SJSA1 (cell line): ENCODE results near the gene SRGN. TPM values are rescaled to one million over a fixed set of nuclear protein-coding genes. Genes with fewer than 3 reads are reported as not detected.
"Not testable (repeated sequence)": the region's sequence is repeated elsewhere in the genome, so short reads cannot be mapped to it uniquely, and the experiment has no call there.

ENCODE experiments used
- DNase-seq, 2 experiments: peaks; one replicate each; pipeline ENCODE4 v3.0.0-alpha.2; 2015 to 2020; ENCODE audit warnings: low spot score in 2 of 2, low read depth in 1 of 2
- H3K27ac ChIP-seq: fragments of 250-450 bp; sonication (Bioruptor Pico); 2 replicates; pipeline ENCODE4 v1.5.1; 2020; ENCODE audit warnings: mild to moderate bottlenecking, moderate library complexity
- H3K27me3 ChIP-seq: fragments of 250-450 bp; sonication (Bioruptor Pico); replicated peaks from 2 replicates; pipeline ENCODE4 v1.5.1; 2020; ENCODE audit warnings: mild to moderate bottlenecking, moderate library complexity
- H3K36me3 ChIP-seq: fragments of 250-450 bp; sonication (Bioruptor Pico); 2 replicates; pipeline ENCODE4 v1.5.1; 2020; ENCODE audit warnings: mild to moderate bottlenecking
- H3K4me1 ChIP-seq: fragments of 250-450 bp; sonication (Bioruptor Pico); replicated peaks from 2 replicates; pipeline ENCODE4 v1.6.1; 2021; ENCODE audit warnings: mild to moderate bottlenecking
- H3K4me3 ChIP-seq: fragments of 250-450 bp; sonication (Bioruptor Pico); 2 replicates; pipeline ENCODE4 v1.5.1; 2020; ENCODE audit warnings: mild to moderate bottlenecking
- H3K9me3 ChIP-seq: fragments of 250-450 bp; sonication (Bioruptor Pico); replicated peaks from 2 replicates; pipeline ENCODE4 v1.5.1; 2020; ENCODE audit warnings: mild to moderate bottlenecking
- total RNA-seq: library from RNA; depleted of rRNA; stranded (reverse); fragments of >200 nt; shearing (Covaris generic); gene quantifications from 2 replicates; pipeline ENCODE4 v1.2.3, GENCODE V29; 2014

The SRGN gene
- total RNA-seq, 1 experiment from 2014 or later = 232 TPM

GRCh38 chr10:69107176-69107490, 19.2 kb downstream of the SRGN start:
- DNase-seq = no peak
- H3K27me3 ChIP-seq = no peaks in the 10 kb centered on the region
- no peak overlapping the region for H3K27ac ChIP-seq
- H3K36me3 ChIP-seq = peaks cover 20% of the 10 kb centered on the region
- no peaks in the 10 kb centered on the region for H3K9me3 ChIP-seq
- peaks cover 1% of the 10 kb centered on the region for H3K4me1 ChIP-seq
- H3K4me3 ChIP-seq = no peak overlapping the region

GRCh38 chr10:69107699-69108098, 19.8 kb downstream of the SRGN start:
- Histone ChIP-seq H3K27me3 (no peaks in the 10 kb centered on the region), H3K4me3 (no peak overlapping the region), H3K27ac (no peak overlapping the region), H3K36me3 (peaks cover 14% of the 10 kb centered on the region), H3K9me3 (no peaks in the 10 kb centered on the region), H3K4me1 (no peaks in the 10 kb centered on the region)
- DNase-seq = no peak

- no peak for DNase-seq
- Histone ChIP-seq H3K9me3 (no peaks in the 10 kb centered on the region), H3K36me3 (peaks cover 6% of the 10 kb centered on the region), H3K4me3 (no peak overlapping the region), H3K27ac (no peak overlapping the region), H3K4me1 (0 out of 2 replicates have a peak, but pooled peaks cover 3% of the 10 kb centered on the region), H3K27me3 (peaks cover 3% of the 10 kb centered on the region; the same call in 1 of the 2 replicates)
Observed at GRCh38 chr10:69119896-69120295, 32.0 kb downstream of the SRGN start.

- Histone ChIP-seq H3K27ac (peak overlapping the region; percentile 86), H3K4me1 (peaks cover 9% of the 10 kb centered on the region), H3K4me3 (peak overlapping the region; percentile 82), H3K36me3 (peaks cover 6% of the 10 kb centered on the region), H3K9me3 (no peaks in the 10 kb centered on the region), H3K27me3 (no peaks in the 10 kb centered on the region)
- DNase-seq = no peak
Observed at GRCh38 chr10:69123306-69123746, 35.4 kb downstream of the SRGN start.

GRCh38 chr10:69123747-69124562, 36.1 kb downstream of the SRGN start, which contains the start of gene VPS26A:
VPS26A (plus strand) TSS chr10:69124178; CDS start chr10:69124278, 100 bp downstream.
- H3K4me3 ChIP-seq = peak within 1 kb of the TSS; percentile 82
- H3K4me1 ChIP-seq = peaks cover 9% of the 10 kb centered on the region
- H3K27ac ChIP-seq = peak within 1 kb of the TSS; percentile 86
- H3K27me3 ChIP-seq = no peaks in the 10 kb centered on the region
- DNase-seq = peak; percentile 99
- H3K9me3 ChIP-seq = no peaks in the 10 kb centered on the region
- H3K36me3 ChIP-seq = peaks cover 6% of the 10 kb centered on the region

- Histone ChIP-seq H3K27me3 (no peaks in the 10 kb centered on the region), H3K9me3 (no peaks in the 10 kb centered on the region), H3K36me3 (peaks cover 6% of the 10 kb centered on the region), H3K4me3 (peak overlapping the region; percentile 82), H3K27ac (peak overlapping the region; percentile 86), H3K4me1 (peaks cover 9% of the 10 kb centered on the region)
- peak; percentile 55 to 59 for DNase-seq
Observed at GRCh38 chr10:69124563-69125268, 36.8 kb downstream of the SRGN start.

GRCh38 chr10:69125554-69125953, 37.7 kb downstream of the SRGN start:
- H3K27ac ChIP-seq = no peak overlapping the region
- peaks cover 14% of the 10 kb centered on the region for H3K4me1 ChIP-seq
- peaks cover 10% of the 10 kb centered on the region for H3K36me3 ChIP-seq
- no peaks in the 10 kb centered on the region for H3K9me3 ChIP-seq
- H3K27me3 ChIP-seq = no peaks in the 10 kb centered on the region
- DNase-seq = no peak
- peak overlapping the region; percentile 82; the same call in 1 of the 2 replicates for H3K4me3 ChIP-seq

- no peak for DNase-seq
Observed at GRCh38 chr10:69130251-69130650, 42.3 kb downstream of the SRGN start.

GRCh38 chr10:69139961-69140360, 52.1 kb downstream of the SRGN start:
- H3K4me1 ChIP-seq = no peaks in the 10 kb centered on the region
- no peak overlapping the region for H3K4me3 ChIP-seq
- no peaks in the 10 kb centered on the region for H3K9me3 ChIP-seq
- no peak overlapping the region for H3K27ac ChIP-seq
- H3K27me3 ChIP-seq = no peaks in the 10 kb centered on the region
- H3K36me3 ChIP-seq = peaks cover 17% of the 10 kb centered on the region; the same call in 1 of the 2 replicates
- DNase-seq = no peak

More at GRCh38 chr10:69130251-69130650, 42.3 kb downstream of the SRGN start:
- Histone ChIP-seq H3K27ac (no peak overlapping the region), H3K27me3 (no peaks in the 10 kb centered on the region), H3K9me3 (no peaks in the 10 kb centered on the region), H3K36me3 (peaks cover 10% of the 10 kb centered on the region; the same call in 1 of the 2 replicates), H3K4me3 (no peak overlapping the region), H3K4me1 (peaks cover 9% of the 10 kb centered on the region)

- DNase-seq = no peak
- Histone ChIP-seq H3K4me3 (no peak overlapping the region), H3K27ac (no peak overlapping the region), H3K27me3 (no peaks in the 10 kb centered on the region), H3K4me1 (no peaks in the 10 kb centered on the region), H3K9me3 (no peaks in the 10 kb centered on the region), H3K36me3 (peaks cover 14% of the 10 kb centered on the region; the same call in 1 of the 2 replicates)
Observed at GRCh38 chr10:69141304-69141703, 53.4 kb downstream of the SRGN start.

- not testable (repeated sequence) for H3K27ac ChIP-seq, H3K4me3 ChIP-seq, DNase-seq, H3K4me1 ChIP-seq, H3K9me3 ChIP-seq, H3K27me3 ChIP-seq
- H3K36me3 ChIP-seq = peaks cover 12% of the 10 kb centered on the region; the same call in 1 of the 2 replicates
Observed at GRCh38 chr10:69142074-69142473, 54.2 kb downstream of the SRGN start.

GRCh38 chr10:69142983-69143382, 55.1 kb downstream of the SRGN start:
- DNase-seq = no peak
- Histone ChIP-seq H3K4me3 (no peak overlapping the region), H3K27ac (no peak overlapping the region), H3K9me3 (no peaks in the 10 kb centered on the region), H3K27me3 (no peaks in the 10 kb centered on the region), H3K4me1 (no peaks in the 10 kb centered on the region), H3K36me3 (peaks cover 6% of the 10 kb centered on the region; the same call in 1 of the 2 replicates)

- Histone ChIP-seq H3K27ac (no peak overlapping the region), H3K4me3 (no peak overlapping the region), H3K4me1 (no peaks in the 10 kb centered on the region), H3K27me3 (no peaks in the 10 kb centered on the region), H3K36me3 (0 out of 2 replicates have a peak, but pooled peaks cover 3% of the 10 kb centered on the region), H3K9me3 (no peaks in the 10 kb centered on the region)
- DNase-seq = no peak
Observed at GRCh38 chr10:69145329-69145728, 57.4 kb downstream of the SRGN start.

GRCh38 chr10:69145864-69146263, 58.0 kb downstream of the SRGN start:
- no peak for DNase-seq
- no peaks in the 10 kb centered on the region for H3K27me3 ChIP-seq
- H3K27ac ChIP-seq = no peak overlapping the region
- H3K36me3 ChIP-seq = 0 out of 2 replicates have a peak, but pooled peaks cover 3% of the 10 kb centered on the region
- no peaks in the 10 kb centered on the region for H3K9me3 ChIP-seq
- H3K4me3 ChIP-seq = no peak overlapping the region
- H3K4me1 ChIP-seq = no peaks in the 10 kb centered on the region
